IPS-NIHi11 (cell line): ENCODE data around the gene FEZF1.
A peak's percentile ranks its signal among the peaks of the same experiment; 100 is the strongest.
"Not testable (repeated sequence)": the region's sequence is repeated elsewhere in the genome, so short reads cannot be mapped to it uniquely, and the experiment has no call there.

ENCODE experiments used
- DNase-seq: peaks from one replicate; pipeline ENCODE4 v3.0.0; 2012; ENCODE audit warnings: mixed read lengths, low spot score

The FEZF1 gene

DNA sequence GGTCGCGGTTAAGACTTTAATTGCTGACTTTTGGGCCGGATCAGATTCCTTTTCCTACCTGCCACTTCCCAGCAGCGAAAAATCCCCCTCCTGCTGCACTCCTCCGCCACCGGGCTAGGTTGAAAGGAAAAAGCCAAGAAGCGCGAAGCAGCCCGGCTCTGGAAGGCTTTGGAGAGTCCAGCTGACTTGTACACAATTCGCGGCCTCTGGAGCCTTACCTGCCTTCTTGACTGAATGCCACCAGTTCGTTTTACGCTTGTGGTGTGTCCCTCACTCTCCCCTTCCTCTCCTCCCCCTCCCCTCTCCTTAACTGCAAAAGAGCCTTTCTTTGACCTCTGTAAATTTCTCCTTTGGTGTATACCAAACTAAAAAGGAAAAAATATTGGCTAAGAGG, 2.7 kb upstream of the FEZF1 start:
- DNase-seq, result peak; percentile 20

GRCh38 chr7:122306320-122307227, 2.0 kb upstream of the FEZF1 start:
- DNase-seq, result peak; percentile 70

- peak; percentile 25 for DNase-seq
These were observed 1.1 kb upstream of the FEZF1 start for GRCh38 chr7:122305475-122306319.

DNA sequence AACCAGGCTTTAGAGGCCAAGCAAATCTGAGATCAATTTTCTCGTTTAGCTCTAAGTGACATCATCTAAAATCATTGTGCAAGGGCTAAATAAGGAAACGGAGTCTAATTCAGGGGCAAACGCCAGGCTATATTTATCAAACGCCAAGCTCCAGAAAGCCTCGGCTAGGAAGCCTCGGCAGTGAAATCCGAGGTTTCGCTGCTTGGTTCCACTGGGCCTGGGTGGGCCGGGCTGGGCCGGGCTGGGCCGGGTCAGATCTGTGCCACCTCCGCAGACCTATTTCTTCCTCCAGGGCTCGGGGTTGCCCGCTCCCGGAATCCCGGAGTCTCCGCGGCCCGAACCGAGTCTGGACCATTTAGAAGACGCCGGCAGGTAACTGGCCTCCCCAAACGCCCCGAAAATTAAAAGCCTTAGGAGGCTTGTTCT, 459 bp upstream of the FEZF1 start:
- no peak for DNase-seq

DNA sequence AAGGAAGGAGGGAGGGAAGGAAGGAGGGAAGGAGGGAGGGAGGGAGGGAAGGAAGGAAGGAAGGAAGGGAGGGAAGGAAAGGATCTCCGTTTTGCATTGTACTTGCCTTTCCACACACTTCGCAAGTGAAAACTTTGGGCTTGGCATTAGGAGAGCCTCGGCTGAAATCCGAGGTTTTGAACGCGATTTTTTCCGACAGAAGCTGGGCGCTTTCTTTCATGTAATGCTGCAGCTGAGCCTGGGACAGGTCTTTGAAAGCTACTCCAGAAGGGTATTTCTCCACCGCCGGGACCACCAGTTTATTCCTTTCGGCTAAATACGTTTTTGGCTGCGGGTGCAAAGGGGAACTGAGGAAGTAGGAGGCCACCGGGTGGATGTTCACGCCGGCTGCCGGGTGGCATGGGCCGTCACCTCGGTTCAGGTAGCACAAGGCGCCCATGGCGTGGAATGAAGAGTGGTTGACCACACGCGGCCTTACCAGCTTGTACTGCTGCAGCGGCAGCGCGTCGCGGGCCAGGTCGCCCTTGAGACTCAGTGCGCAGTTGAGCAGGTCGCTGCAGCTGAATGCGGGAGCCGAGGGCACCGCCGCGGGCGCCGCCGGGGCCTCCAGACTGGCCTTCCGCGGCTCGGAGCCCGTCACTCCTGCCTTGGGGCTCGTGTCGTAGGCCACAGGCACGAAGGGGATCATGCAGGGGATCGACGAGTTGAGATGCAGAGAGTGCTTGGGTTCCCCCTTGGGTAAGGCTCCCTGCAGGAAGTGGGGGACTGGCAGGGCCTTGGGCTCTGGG, 825 bp downstream of the FEZF1 start:
- peak; percentile 35 for DNase-seq

DNA sequence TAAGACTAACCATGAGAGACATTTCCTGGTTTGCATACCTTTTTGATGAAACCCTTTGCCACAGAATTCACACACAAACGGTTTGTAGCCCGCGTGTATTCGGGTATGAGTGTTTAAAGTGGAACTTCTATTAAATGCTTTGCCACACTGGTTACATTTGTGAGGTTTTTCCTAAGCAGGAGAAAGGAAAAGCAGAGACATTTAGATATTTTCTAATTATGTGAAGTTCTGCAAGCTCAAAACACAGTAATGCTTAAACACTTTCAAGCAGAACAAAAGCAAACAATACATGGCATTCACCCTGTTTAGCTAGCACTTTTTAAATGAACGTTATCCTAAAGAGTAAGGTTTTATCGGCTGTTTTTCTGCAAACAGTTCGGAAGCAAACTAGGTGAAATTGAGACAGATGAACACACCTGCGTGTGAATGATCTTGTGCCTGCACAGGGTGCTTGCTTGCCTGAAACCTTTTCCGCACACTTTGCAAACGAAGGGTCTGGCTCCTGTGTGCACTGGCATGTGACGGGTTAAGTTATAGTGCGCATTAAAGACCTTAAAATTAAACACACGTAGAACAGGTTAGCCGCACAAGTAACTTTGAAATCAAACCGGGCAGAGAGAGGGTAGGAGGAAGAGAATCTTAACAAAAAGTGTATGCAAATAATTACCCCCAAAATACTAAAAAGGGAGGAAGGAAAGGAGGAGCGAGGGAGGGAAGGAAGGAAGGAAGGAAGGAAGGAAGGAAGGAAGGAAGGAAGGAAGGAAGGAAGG, 1.6 kb downstream of the FEZF1 start:
- DNase-seq, result no peak

- DNase-seq, result peak; percentile 53
These were observed 2.4 kb downstream of the FEZF1 start for GRCh38 chr7:122301858-122302760.

GRCh38 chr7:122300956-122301833, 3.4 kb downstream of the FEZF1 start:
- no peak for DNase-seq

DNA sequence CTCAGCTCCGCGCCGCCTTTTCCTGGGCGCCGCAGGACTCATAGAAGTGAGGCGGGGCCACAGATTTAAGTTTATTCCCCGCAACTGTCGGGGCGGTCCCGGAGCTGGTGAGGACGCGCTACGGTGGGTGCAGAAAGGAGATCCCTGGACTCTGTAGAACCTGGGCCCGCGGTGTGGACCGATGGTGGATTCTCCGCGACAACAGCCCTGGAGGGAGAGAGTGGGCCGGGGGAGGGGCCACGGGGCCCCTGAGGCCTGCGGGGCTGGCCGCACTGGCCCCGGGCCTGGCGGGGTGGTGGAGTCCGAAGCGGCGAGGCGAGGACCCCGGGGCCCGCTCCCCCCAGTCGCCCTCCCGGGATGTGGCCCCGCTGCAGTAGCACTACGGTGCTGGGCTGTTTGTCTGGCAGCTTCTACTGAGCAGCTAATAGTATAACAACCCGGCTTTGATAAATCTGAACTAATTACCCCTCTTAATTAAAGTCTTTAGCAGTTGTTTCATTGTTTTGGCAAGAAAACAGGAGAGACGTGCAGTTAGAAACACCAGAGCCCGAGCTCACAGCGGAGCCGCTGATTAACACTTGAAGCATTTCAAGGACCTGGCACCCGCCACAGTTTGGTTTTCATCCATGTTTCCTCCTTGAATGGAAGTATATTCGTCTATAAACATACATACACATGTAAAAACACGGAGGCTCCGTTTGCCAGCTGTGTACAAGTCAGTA, 4.2 kb downstream of the FEZF1 start:
- DNase-seq, result peak; percentile 39

GRCh38 chr7:122299624-122300210, 4.8 kb downstream of the FEZF1 start:
- DNase-seq, result peak; percentile 50

DNA sequence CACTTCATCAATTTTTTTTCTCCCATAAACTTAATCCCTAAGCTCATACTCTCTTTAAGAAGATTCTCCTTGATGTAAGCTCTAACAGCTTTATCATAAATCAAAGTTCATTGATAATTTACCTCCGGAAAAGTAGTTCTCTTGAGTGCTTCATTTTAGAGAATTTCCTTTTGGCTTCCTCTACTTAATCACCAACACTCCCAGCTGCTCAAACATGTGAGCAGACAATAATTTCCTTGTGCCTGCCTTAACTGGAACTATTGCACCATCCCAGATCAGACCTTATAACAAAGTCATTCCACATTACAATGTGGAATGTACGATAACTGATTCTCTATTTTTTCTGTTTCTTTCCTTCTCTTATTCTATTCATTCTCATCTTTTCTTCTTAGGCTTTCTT, 5.9 kb downstream of the FEZF1 start:
- DNase-seq, result no peak

GRCh38 chr7:122298131-122298530, 6.4 kb downstream of the FEZF1 start:
- no peak for DNase-seq

- DNase-seq, result no peak
These were observed 13.4 kb downstream of the FEZF1 start for GRCh38 chr7:122291189-122291588.

- DNase-seq, result no peak
These were observed 14.1 kb downstream of the FEZF1 start for GRCh38 chr7:122290476-122290875.

GRCh38 chr7:122289426-122289825, 15.1 kb downstream of the FEZF1 start:
- no peak for DNase-seq

GRCh38 chr7:122284608-122285007, 19.9 kb downstream of the FEZF1 start:
- not testable (repeated sequence) for DNase-seq

- DNase-seq, result no peak
These were observed 31.4 kb downstream of the FEZF1 start for GRCh38 chr7:122273117-122273516.

GRCh38 chr7:122269241-122269640, 35.3 kb downstream of the FEZF1 start:
- DNase-seq, result no peak
